Coronary artery (tissue), 2 donors: ENCODE results near the gene SLC2A1.

Experiments
- DNase-seq: peaks from one replicate; pipeline ENCODE4 v3.0.0-alpha.2; 2017; ENCODE audit warnings: low spot score
- H3K27ac ChIP-seq, 2 donors: fragments of 200-600 bp; sonication (generic); one replicate each; pipeline ENCODE4 v1.5.1; 2016 to 2019
- H3K4me3 ChIP-seq: fragments of 200-600 bp; sonication (generic); 2 replicates; pipeline ENCODE4 v1.5.1; 2016; ENCODE audit warnings: mild to moderate bottlenecking, moderate library complexity
- CTCF ChIP-seq: fragments of 200-600 bp; sonication (generic); IDR thresholded peaks from one replicate; pipeline ENCODE4 v1.5.1; 2019; ENCODE audit warnings: antibody characterized with exemption

SLC2A1 gene

GRCh38 chr1:42940851-42941639, 17.6 kb downstream of the SLC2A1 start:
- Histone ChIP-seq H3K27ac (peak overlapping the region; percentile 69 to 89), H3K4me3 (no peak overlapping the region)
- no peak for DNase-seq
- TF ChIP-seq CTCF: no peak

DNA sequence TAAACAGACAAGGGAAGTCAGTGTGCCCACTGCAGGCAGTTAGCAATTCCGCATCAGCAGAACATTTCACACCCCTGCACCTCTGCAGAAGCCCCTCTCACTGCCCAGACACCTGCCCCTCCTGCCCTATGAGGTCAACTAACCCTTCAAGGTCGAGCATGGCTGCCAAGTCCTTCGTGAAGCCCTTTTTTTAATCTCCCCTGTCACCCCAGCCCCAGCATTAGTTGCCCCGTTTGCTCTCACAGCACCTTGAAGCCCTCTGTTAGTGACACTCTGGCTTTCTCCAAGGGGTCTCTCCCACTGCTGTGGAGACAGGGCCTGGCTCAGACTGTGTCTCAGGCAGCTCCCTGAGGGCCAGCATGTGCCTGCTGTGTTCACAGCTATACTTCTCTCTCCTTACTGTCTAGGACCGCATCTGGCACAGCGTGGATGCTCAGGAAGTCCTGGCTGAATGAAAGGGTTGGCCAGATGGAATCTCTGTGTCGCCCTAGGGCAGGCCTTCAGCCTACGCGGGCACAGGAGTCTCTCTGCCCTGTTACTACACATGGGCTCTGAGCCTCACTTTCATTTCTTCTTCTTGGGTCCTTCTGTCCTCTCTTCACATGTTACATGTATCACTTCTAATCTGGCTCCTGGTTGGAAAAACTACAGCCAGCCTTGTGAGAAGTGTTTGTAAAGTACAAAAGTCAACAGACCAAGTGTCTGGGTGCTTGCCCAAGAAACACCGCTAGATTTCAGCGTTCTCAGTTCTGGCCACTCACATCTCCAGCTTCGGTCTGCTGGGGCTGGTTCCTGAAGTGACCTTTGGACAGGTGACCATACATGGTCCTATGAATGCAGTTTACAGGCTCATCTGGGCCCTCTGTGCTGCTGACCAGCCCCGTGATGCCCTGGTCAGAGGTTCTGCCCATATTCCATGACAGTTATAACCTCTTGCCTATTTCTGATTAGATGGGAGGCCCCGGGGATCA, 19.7 kb downstream of the SLC2A1 start:
- no peak overlapping the region for H3K27ac ChIP-seq
- H3K4me3 ChIP-seq: no peak overlapping the region
- no peak for DNase-seq

DNA sequence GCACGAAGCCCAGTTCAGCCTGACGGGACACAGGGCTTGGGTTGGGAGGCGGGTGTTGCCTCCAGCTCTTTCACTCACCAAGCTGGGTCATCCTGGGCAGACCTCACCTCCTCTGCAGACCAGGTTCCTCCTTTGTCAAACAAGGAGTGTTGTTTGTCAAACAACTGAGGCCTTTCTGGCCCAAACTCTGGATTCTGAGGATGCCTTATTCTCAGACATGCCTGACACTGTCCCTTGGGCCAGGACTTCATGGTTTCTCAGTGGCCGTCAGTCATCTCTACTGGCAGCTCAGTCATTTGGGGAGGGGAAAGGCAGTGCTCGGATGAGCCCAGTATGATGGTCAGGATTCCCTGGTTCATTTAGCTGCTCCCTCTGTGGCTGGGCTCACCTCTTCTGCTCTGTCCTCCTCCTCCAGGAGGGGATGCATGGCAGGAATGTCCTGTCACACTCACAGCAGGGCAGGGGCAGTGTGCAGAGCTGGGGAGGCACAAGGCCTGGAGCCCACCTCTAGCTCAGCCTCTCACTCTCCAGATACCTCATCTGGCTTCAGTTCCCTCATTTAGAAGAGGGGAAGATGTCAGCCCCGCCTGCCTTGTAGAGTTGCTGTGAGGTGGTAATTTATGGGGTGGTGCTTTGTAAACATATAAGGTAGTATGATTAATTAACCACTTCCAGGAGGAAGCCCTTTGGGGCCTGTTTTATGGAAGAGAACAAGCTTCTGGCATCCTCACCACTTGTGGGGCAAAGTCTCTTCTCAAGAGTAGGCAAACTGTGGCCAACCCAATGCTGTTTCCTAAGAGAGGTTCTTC, 20.6 kb downstream of the SLC2A1 start:
- no peak for DNase-seq
- H3K27ac ChIP-seq: no peak overlapping the region
- no peak for TF ChIP-seq CTCF
- H3K4me3 ChIP-seq: no peak overlapping the region

More for the DNA sequence above, 19.7 kb downstream of the SLC2A1 start:
- TF ChIP-seq CTCF: no peak

DNA sequence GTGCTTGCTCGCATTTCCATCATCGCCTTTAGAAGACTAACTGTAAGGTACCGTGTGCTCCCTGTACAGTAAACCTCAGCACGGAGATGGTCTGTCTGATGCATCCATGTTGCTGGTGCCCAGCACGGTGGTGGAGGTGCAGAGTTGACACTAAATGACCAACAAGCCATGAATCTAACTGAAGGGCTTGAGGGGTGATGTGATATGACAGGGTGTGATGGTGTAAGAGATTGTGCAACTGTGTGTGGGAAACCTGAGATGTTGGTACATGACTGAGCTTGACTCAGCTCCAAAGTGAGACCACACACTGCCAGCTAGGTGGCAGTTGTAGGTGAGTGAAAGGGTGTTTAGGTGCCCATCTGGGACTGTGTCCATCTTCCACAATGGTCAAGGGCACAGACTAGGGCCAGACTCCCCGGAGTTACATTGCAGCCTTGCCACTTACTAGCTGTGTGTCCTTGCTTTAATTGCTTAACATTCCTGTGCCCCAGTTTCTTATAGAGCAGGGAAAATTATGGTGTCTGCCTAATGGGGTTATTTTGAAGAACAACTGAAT, 21.4 kb downstream of the SLC2A1 start:
- DNase-seq: no peak
- Histone ChIP-seq H3K27ac (peak overlapping the region in 1 of 2 donors; percentile 45), H3K4me3 (no peak overlapping the region)
- TF ChIP-seq CTCF: no peak

- DNase-seq: peak; percentile 71
- no peak overlapping the region for H3K4me3 ChIP-seq
- peak overlapping the region in 1 of 2 donors; percentile 45 for H3K27ac ChIP-seq
- TF ChIP-seq CTCF: no peak
Measured at GRCh38 chr1:42936309-42937078, 22.2 kb downstream of the SLC2A1 start.

GRCh38 chr1:42935971-42936308, 22.7 kb downstream of the SLC2A1 start:
- no peak for TF ChIP-seq CTCF
- peak; percentile 28 for DNase-seq
- Histone ChIP-seq H3K27ac (peak overlapping the region in 1 of 2 donors; percentile 45), H3K4me3 (no peak overlapping the region)
